Measurements from ENCODE around the gene GALNT17.

GALNT17 gene

DNA sequence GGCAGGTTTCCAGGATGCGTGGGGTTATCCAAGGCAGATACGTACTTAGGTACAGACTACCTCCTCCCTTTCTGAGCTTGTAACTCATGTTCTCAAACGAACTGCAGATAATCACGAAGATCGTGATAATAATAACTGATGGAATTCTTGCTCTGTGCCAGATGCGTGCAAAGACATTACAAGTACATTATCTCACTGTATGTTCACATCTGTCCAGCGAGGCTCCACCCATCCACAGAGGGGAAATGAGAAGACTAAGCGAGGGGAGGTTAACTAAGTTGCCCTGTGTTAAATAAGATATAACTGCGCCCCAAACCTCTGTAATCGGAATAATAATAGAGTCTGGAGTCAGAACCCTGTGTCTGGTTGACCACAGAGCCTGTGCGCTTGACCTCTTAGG lies 1.9 kb downstream of the GALNT17 start:
- no peak for FAIRE-seq
- no peak for TF ChIP-seq POLR2AphosphoS5 (IDR thresholded peaks at IDR 0.05; ENCODE audit: low read depth, low read length)
- TF ChIP-seq POLR2A (IDR thresholded peaks at IDR 0.05; ENCODE audit: low read depth, low read length): no peak
- TF ChIP-seq TAF1 (IDR thresholded peaks at IDR 0.05; ENCODE audit: borderline replicate concordance, low read depth, low read length): no peak

DNA sequence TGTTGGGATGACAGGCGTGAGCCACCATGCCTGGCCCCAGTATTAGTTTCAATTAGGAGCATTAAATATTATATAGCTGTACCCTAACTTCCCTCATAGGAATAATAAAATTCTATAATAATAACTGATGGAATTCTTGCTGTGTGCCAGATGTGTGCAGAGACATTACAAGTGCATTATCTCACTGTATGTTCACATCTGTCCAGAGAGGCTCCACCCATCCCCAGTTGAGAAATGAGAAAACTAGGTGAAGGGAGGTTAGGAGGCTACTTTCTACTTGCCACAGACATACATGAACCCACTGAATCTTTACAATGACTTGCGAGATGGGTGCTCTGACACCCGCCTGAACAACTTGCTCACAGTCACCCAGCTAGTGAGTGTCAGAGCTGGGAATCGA lies 3.2 kb downstream of the GALNT17 start:
- TF ChIP-seq POLR2A (IDR thresholded peaks at IDR 0.05; ENCODE audit: low read depth, low read length): no peak
- TF ChIP-seq TAF1 (IDR thresholded peaks at IDR 0.05; ENCODE audit: borderline replicate concordance, low read depth, low read length): no peak
- TF ChIP-seq POLR2AphosphoS5 (IDR thresholded peaks at IDR 0.05; ENCODE audit: low read depth, low read length): no peak
- no peak for DNase-seq (ENCODE audit: insufficient read length)
- FAIRE-seq: no peak

More for the DNA sequence above, 1.9 kb downstream of the GALNT17 start:
- DNase-seq (ENCODE audit: insufficient read length): no peak

DNA sequence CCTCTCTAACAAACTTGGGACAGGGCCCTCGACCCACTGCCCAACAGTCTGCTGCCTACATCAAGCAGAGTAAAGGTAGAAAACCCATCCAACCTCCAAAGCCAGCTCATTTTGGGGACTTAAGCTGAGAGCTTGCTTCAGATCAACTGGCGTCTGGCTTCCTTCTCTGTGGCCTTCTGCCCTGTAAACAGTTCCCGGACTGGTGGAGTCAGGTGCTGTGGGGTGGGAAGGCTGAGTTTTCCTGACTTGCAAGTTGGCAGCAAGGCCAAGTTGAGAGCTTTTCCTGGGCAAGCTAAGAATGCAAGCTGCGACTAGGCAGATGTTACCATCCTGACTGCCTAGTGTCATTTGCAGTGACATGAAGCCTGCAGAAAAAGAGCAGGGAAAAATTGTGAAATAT lies 3.7 kb downstream of the GALNT17 start:
- TF ChIP-seq TAF1 (IDR thresholded peaks at IDR 0.05; ENCODE audit: borderline replicate concordance, low read depth, low read length): no peak
- no peak for TF ChIP-seq POLR2A (IDR thresholded peaks at IDR 0.05; ENCODE audit: low read depth, low read length)
- TF ChIP-seq POLR2AphosphoS5 (IDR thresholded peaks at IDR 0.05; ENCODE audit: low read depth, low read length): no peak
- DNase-seq (ENCODE audit: insufficient read length) (no peak), FAIRE-seq (no peak)

DNA sequence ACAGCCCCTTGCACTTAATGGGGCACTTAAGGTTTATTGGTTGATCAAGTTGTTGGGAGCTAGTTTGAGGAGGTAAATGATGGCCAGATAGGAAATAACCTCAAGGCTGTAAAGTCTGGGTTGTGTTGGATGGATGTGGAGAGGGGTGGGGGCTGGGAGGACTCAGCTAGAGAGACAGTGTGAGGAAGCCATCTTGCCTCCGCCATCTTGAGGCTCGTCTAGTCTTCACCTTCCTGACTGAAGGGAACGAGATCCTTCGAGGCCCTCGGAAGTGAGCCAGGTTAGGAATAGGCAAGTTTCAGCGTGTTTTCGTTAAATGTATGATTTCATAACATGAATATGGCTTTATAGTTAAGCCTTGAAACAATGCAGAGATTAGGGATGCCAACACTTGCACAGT lies 5.5 kb downstream of the GALNT17 start:
- FAIRE-seq (no peak), DNase-seq (ENCODE audit: insufficient read length) (no peak)
- TF ChIP-seq POLR2AphosphoS5 (IDR thresholded peaks at IDR 0.05; ENCODE audit: low read depth, low read length) (no peak), TAF1 (IDR thresholded peaks at IDR 0.05; ENCODE audit: borderline replicate concordance, low read depth, low read length) (no peak), POLR2A (IDR thresholded peaks at IDR 0.05; ENCODE audit: low read depth, low read length) (no peak)

DNA sequence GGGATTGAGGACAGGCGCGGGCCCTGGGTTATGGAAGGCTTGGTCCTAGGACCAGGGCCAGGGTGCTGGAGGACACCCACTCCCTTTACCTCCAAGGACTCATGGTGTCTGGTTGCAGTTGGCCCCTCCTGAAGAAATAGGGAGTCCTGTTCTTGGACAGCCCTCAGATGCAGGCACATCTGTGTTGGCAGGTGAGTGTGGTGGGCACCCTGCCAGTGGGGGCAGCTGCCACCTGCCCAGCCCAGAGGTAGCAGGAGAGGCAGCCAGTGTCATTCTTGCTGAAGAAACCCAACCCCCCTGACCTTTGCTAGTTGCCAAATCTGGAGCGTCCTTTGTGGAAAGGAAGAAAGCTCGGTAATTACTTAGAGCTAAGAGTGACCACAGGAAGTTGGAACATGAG lies 8.3 kb downstream of the GALNT17 start:
- DNase-seq (ENCODE audit: insufficient read length) (no peak), FAIRE-seq (no peak)
- TF ChIP-seq POLR2A (IDR thresholded peaks at IDR 0.05; ENCODE audit: low read depth, low read length) (no peak), TAF1 (IDR thresholded peaks at IDR 0.05; ENCODE audit: borderline replicate concordance, low read depth, low read length) (no peak), POLR2AphosphoS5 (IDR thresholded peaks at IDR 0.05; ENCODE audit: low read depth, low read length) (no peak)

DNA sequence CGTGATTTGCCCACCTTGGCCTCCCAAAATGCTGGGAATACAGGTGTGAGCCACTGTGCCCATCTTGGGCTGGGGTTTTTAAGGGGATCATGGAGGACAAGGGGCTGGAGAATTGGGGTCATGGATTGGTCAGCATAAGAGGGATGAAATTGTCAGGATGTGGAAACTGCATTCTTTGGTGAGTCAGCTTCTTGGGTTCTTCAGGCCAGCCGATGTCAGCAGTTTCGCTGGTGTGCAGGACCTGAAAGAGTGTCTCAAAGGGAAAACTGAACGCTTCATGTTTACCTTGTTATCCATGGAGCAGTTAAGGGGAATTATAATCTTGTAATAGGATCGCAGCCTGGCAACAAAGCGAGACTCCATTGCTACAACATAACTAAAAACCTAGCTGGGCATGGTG lies 13.0 kb downstream of the GALNT17 start:
- FAIRE-seq (no peak), DNase-seq (ENCODE audit: insufficient read length) (no peak)
- no peak for TF ChIP-seq POLR2A (IDR thresholded peaks at IDR 0.05; ENCODE audit: low read depth, low read length)
- TF ChIP-seq POLR2AphosphoS5 (IDR thresholded peaks at IDR 0.05; ENCODE audit: low read depth, low read length): no peak

DNA sequence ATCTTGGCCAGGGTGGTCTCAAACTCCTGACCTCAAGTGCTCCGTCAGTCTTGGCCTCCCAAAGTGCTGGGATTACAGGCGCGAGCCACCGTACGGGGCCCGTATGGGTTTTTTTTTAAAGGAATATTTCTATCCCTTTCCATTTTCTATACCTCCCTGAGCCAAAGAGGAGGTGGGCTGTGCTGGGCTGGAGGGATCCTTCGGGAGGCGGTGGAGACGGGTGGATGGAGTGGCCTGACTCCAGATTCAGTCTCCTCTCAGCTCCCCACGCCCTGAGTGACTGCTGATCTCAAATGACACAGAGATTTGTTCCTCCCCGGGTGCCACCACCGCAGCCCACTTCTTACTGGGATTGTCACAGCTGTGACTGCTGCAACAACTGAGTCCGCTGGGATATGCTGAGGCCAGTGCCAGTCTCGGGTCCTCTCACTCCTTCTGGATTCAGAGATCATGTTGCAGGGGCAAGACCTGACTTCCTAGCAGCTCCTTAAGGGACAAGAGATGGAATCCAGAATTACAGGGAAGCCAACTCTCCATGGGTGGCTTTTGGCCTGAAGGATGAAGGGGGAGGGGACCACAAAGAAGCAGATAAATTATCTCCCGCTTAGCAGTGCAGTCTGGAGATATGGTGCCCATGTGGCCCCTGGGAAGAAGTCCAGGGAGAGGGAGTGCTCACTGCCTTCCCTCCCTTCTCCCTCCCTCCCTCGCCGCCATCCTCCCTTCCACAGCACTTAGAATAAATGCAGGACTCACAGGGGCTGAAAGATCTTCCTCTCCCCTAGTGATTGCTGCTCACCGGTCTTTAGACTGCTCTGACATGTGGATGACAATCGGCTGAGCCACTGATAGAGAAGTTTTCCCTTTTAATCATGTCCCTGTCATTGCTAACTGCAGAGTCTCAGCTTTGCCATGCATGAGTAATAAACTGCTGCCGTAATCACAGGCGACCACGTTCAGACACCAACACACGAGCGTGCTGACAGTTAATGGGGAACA lies 14.3 kb downstream of the GALNT17 start:
- FAIRE-seq (no peak), DNase-seq (ENCODE audit: insufficient read length) (no peak)
- TF ChIP-seq TAF1 (IDR thresholded peaks at IDR 0.05; ENCODE audit: borderline replicate concordance, low read depth, low read length): no peak
- no peak for TF ChIP-seq POLR2AphosphoS5 (IDR thresholded peaks at IDR 0.05; ENCODE audit: low read depth, low read length)
- no peak for TF ChIP-seq POLR2A (IDR thresholded peaks at IDR 0.05; ENCODE audit: low read depth, low read length)

DNA sequence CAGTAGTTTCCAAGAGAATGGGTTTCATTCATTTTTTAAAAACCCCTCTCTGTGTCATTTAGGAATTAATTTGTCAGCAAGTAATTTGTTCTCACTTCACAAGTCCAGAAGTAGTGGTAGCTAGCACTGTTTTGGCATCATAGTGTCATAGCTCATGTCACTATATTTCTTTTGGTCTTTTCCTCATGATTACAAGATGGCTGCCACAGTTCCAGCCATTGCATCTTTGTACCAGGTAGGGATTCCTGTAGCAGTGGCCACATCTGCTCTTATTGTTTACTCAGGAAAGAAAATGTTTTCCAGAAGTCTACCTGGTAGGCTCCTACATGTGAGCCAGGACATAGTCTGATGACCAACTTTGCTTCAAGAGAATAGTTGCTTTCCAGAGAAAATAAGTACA lies 16.2 kb downstream of the GALNT17 start:
- FAIRE-seq (no peak), DNase-seq (ENCODE audit: insufficient read length) (no peak)

DNA sequence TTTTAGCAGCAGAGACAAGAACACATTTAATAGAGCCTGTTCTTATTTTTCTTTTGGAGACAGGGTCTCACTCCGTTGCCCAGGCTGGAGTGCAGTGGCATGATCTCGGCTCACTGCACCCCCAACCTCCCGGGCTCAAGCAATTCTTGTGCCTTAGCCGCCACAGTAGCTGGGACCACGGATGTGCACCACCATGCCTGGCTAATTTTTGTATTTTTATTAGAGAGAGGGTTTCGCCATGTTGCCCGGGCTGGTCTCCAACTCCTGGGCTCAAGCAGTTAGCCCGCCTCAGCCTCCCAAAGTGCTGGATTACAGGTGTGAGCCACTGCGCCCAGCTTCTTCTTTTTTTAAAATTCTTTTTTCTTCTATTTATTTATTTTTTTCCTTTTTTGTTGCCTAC lies 23.3 kb downstream of the GALNT17 start:
- DNase-seq (ENCODE audit: insufficient read length) (no peak), FAIRE-seq (no peak)
- no peak for TF ChIP-seq POLR2A (IDR thresholded peaks at IDR 0.05; ENCODE audit: low read depth, low read length)
- TF ChIP-seq TAF1 (IDR thresholded peaks at IDR 0.05; ENCODE audit: borderline replicate concordance, low read depth, low read length): no peak
- no peak for TF ChIP-seq POLR2AphosphoS5 (IDR thresholded peaks at IDR 0.05; ENCODE audit: low read depth, low read length)

More for the DNA sequence above, 16.2 kb downstream of the GALNT17 start:
- TF ChIP-seq TAF1 (IDR thresholded peaks at IDR 0.05; ENCODE audit: borderline replicate concordance, low read depth, low read length) (no peak), POLR2AphosphoS5 (IDR thresholded peaks at IDR 0.05; ENCODE audit: low read depth, low read length) (no peak), POLR2A (IDR thresholded peaks at IDR 0.05; ENCODE audit: low read depth, low read length) (no peak)

DNA sequence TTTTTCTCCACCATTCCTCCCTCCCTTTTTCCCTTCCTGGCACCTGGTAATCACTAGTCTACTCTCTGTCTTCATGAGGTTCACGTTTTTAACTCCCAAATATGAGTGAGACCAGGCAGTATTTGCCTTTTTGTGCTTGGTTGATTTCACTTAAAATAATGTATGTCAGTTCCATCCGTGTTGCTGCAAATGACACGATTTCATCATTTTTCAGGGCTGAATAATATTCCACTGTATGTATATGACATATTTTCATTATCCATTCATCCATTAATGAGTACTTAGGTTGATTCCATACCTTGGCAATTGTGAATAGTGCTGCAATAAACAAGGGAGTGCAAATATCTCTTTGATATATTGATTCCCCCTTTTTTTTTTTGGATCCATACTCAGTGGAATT lies 25.8 kb downstream of the GALNT17 start:
- no peak for DNase-seq (ENCODE audit: insufficient read length)
- no peak for FAIRE-seq
- no peak for TF ChIP-seq POLR2A (IDR thresholded peaks at IDR 0.05; ENCODE audit: low read depth, low read length)
- no peak for TF ChIP-seq TAF1 (IDR thresholded peaks at IDR 0.05; ENCODE audit: borderline replicate concordance, low read depth, low read length)
- TF ChIP-seq POLR2AphosphoS5 (IDR thresholded peaks at IDR 0.05; ENCODE audit: low read depth, low read length): no peak

DNA sequence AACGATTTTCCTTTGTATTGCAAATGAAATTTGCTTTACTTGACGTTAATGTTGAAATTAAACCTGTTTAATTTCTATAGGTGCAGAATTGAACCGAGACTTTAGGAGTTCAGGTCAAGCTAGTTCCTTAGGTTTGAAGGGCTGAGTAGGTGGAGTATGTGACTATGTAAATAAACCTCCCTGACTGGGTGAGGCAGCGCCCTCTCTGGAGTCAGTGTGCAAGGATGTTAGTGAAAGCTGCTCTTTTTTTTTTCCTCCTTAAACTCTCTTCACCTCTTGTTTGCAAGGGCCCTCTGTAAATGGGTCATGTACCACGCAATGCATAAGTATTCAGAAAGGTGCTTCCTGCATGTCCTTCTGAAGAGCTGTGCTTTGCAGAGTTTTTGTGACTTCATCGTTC lies 33.8 kb downstream of the GALNT17 start:
- TF ChIP-seq POLR2AphosphoS5 (IDR thresholded peaks at IDR 0.05; ENCODE audit: low read depth, low read length) (no peak), TAF1 (IDR thresholded peaks at IDR 0.05; ENCODE audit: borderline replicate concordance, low read depth, low read length) (no peak), POLR2A (IDR thresholded peaks at IDR 0.05; ENCODE audit: low read depth, low read length) (no peak)
- DNase-seq (ENCODE audit: insufficient read length): no peak
- FAIRE-seq: no peak

DNA sequence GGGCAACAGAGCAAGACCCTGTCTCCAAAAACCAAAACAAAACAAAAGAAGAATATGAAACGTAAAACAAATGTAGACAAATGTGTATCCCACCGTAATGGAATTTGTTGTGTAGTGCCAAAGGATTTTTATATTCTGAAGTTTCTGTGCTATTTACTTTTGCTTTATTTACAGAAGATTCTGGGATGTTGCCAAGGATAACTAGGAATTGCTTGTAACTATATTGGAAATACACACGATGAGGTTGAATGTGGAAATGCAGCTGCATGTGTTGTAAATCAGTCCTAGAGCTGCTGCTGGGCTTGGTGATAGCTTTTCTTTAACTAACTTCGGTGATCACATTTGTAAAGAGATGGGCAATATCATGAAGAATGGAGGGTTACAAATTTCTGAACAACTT lies 39.5 kb downstream of the GALNT17 start:
- TF ChIP-seq POLR2AphosphoS5 (IDR thresholded peaks at IDR 0.05; ENCODE audit: low read depth, low read length): no peak
- TF ChIP-seq POLR2A (IDR thresholded peaks at IDR 0.05; ENCODE audit: low read depth, low read length): no peak
- no peak for TF ChIP-seq TAF1 (IDR thresholded peaks at IDR 0.05; ENCODE audit: borderline replicate concordance, low read depth, low read length)
- DNase-seq (ENCODE audit: insufficient read length) (no peak), FAIRE-seq (no peak)

Measured in GM12892 (cell line).